ENCODE measurements around the gene FAHD2B.
"Not testable (repeated sequence)": the region's sequence is repeated elsewhere in the genome, so short reads cannot be mapped to it uniquely, and the experiment has no call there.

Gene FAHD2B

DNA sequence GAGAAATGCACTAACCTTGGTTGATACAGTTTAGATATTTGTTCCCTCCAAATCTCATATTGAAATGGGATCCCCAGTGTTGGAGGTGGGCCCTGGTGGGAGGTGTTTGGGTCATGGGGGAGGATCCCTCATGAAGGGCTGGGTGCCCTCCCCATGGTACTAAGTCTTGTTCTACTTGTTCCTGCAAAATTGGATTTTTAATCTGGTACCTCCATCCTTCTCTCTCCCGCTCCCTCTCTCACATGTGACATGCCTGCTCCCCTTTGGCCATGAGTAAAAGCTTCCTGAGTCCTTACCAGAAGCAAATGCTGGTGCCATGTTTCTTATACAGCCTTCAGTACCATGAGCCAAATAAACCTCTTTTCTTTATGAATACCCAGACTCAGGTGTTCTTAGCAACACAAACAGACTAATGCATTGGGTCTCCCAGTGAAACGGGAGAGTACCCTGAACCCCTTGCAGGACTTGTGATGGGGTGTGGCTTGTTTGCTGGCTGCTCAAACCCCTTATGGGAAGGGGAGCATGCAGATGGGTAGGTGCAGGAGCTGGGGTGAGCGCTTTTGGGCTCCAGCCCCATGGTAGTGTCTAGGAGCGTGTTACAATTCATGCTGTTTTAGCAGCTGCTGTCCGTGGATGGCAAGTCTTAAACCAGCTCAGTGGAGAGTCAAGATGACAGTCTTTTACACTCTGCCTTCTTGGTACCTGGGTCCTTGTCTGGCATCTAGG, 27.2 kb downstream of the FAHD2B start:
- FAIRE-seq, result no peak

DNA sequence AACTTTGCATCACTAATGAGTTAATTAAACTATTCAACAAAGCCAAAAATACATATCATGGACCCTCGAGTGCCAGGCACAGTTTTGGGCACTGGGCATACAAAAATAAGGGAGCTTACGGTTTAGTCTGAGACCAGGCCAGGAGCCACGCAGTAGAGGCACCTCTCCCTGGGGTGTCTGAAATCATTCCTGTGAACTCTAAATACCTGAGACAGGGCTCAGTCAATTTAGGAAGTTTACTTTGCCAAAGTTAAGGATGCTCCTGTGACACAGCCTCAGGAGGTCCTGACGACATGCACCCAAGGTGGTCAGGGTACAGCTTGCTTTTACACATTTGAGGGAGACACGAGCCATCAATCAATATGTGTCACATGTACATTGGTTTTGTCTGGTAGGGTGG, 28.7 kb downstream of the FAHD2B start:
- not testable (repeated sequence) for FAIRE-seq

GRCh38 chr2:97062020-97062419, 32.7 kb downstream of the FAHD2B start:
- not testable (repeated sequence) for FAIRE-seq

DNA sequence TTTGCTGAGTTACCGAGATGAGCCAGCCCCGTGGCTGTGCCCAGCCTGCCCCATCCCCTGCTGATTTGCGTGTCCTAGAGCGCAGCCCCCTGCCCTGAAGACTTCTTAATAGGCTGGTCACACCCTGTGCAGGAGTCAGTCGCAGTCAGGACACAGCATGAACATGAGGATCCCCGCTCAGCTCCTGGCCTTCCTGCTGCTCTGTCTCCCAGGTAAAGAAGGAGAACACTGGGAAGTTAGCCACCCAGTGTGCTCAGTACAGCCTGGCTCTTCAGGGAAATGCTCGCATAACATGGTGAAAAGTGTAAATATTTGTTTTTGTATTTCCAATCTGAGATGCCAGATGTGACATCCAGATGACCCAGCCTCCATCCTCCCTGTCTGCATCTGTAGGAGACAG, 34.9 kb downstream of the FAHD2B start:
- not testable (repeated sequence) for FAIRE-seq

- FAIRE-seq, result not testable (repeated sequence)
Observed at GRCh38 chr2:97056150-97056549, 38.5 kb downstream of the FAHD2B start.

- not testable (repeated sequence) for FAIRE-seq
Observed at GRCh38 chr2:97050032-97050431, 44.6 kb downstream of the FAHD2B start.

- not testable (repeated sequence) for FAIRE-seq
Observed at GRCh38 chr2:97048448-97048847, 46.2 kb downstream of the FAHD2B start.

DNA sequence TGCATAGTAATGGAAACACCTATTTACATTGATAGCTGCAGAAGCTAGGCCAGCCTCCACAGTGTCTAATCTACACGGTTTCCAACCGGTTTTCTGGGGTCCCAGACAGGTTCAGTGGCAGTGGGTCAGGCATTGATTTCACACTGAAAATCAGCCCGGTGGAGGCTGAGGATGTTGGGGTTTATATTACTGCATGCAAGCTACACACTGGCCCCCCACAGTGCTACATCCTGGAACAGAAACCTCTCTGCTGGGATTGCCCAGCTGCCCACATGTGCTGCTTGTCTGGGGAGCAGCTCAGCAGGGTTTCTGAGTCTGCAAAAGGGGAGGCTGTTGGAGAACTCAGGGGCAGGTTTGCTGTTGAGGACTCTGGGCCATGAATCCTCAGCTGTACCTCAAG, 48.0 kb downstream of the FAHD2B start:
- FAIRE-seq, result not testable (repeated sequence)

DNA sequence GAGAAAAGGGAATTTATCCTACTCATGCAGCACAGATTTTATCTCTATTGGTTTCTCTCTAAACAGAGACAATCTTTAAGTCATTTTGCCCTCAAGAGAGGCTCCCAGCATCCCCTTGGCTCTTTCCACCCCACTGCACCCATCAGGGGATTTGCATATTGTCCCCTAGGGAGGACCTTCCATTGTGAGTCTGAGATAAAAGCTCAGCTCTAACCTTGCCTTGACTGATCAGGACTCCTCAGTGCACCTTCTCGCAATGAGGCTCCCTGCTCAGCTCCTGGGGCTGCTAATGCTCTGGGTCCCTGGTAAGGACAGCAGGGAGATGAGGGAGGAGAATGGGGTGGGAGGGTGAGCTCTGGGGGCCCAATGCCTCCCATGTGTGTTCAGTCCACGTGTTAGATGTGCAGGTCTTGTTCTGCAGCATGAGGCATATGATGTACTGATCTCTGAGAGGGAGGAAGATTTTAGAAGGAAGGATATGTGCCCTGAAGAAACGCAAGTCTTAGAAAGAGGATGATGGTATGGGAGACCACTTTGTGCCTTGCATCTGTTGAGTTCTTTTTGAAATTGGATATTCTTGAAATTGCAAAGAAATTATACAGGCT, 48.7 kb downstream of the FAHD2B start:
- FAIRE-seq, result not testable (repeated sequence)
